ENCODE measurements around the gene TEAD1. TPM values are rescaled to one million over a fixed set of nuclear protein-coding genes. Genes with fewer than 3 reads are reported as not detected.

Gene TEAD1
- total RNA-seq, 1 experiment from 2014 or later: 102 TPM

GRCh38 chr11:12750181-12750580, 76.0 kb downstream of the TEAD1 start:
- no peak overlapping the region for H3K4me3 ChIP-seq (ENCODE audit: low read depth in 2 of 2, low read length in 2 of 2)
- in situ Hi-C loops (cut with HindIII; ENCODE audit: low pct_unique_long_range_greater_than_20kb, low sequenced_read_pairs) (no loop called here), intact Hi-C loops (cut with micrococcal nuclease; ENCODE audit: unreplicated experiment) (no loop called here)
- ATAC-seq (no peak), DNase-seq (ENCODE audit: low read depth, low spot score) (no peak)
- POLR2A ChIA-PET: no interaction called here
- no peaks in the 10 kb centered on the region for H3K36me3 ChIP-seq (ENCODE audit: control insufficient read depth, insufficient read depth, low read length)
- peaks cover 32% of the 10 kb centered on the region for H3K4me1 ChIP-seq (ENCODE audit: control insufficient read depth, insufficient read depth, low read length)
- H3K27me3 ChIP-seq (ENCODE audit: control insufficient read depth, insufficient read depth, low read length): no peaks in the 10 kb centered on the region
- TF ChIP-seq REST (IDR thresholded peaks at IDR 0.05; ENCODE audit: insufficient read depth in 1 of 2, low read depth in 2 of 2, low read length in 1 of 2) (no peak), CTCF (IDR thresholded peaks at IDR 0.05) (no peak), TCF7L2 (IDR thresholded peaks at IDR 0.05; ENCODE audit: low read depth, low read length) (no peak), POLR2AphosphoS5 (IDR thresholded peaks at IDR 0.05; ENCODE audit: low read depth, low read length) (no peak), SIN3A (IDR thresholded peaks at IDR 0.05; ENCODE audit: borderline replicate concordance, insufficient read depth, low read depth, low read length) (no peak)
- no peak overlapping the region for H3K27ac ChIP-seq (ENCODE audit: low read length)
- H3K9me3 ChIP-seq (ENCODE audit: control insufficient read depth, insufficient read depth, low read depth, low read length): no peaks in the 10 kb centered on the region
- BruUV-seq (replicated peaks): no TSS peak
- CTCF ChIA-PET: no interaction called here

GRCh38 chr11:12752868-12753524, 78.8 kb downstream of the TEAD1 start:
- BruUV-seq (replicated peaks): no TSS peak
- intact Hi-C loops (cut with micrococcal nuclease; ENCODE audit: unreplicated experiment): no loop called here
- H3K36me3 ChIP-seq (ENCODE audit: control insufficient read depth, insufficient read depth, low read length): no peaks in the 10 kb centered on the region
- CTCF ChIA-PET: interaction anchor here (0.6 kb wide), 1 partner anchor 75 kb away, joined by 3 read pairs; no protein-coding TSS in a partner anchor
- no peak overlapping the region for H3K27ac ChIP-seq (ENCODE audit: low read length)
- ATAC-seq: no peak
- TF ChIP-seq REST (IDR thresholded peaks at IDR 0.05; ENCODE audit: insufficient read depth in 1 of 2, low read depth in 2 of 2, low read length in 1 of 2) (no peak), CTCF (IDR thresholded peaks at IDR 0.05) (no peak; the same call in 1 of the 2 replicates), POLR2AphosphoS5 (IDR thresholded peaks at IDR 0.05; ENCODE audit: low read depth, low read length) (no peak), TCF7L2 (IDR thresholded peaks at IDR 0.05; ENCODE audit: low read depth, low read length) (no peak), SIN3A (IDR thresholded peaks at IDR 0.05; ENCODE audit: borderline replicate concordance, insufficient read depth, low read depth, low read length) (no peak)
- POLR2A ChIA-PET: no interaction called here
- no peaks in the 10 kb centered on the region for H3K27me3 ChIP-seq (ENCODE audit: control insufficient read depth, insufficient read depth, low read length)
- H3K4me3 ChIP-seq (ENCODE audit: low read depth in 2 of 2, low read length in 2 of 2): no peak overlapping the region
- H3K4me1 ChIP-seq (ENCODE audit: control insufficient read depth, insufficient read depth, low read length): peaks cover 24% of the 10 kb centered on the region
- DNase-seq (ENCODE audit: low read depth, low spot score): no peak
- no peaks in the 10 kb centered on the region for H3K9me3 ChIP-seq (ENCODE audit: control insufficient read depth, insufficient read depth, low read depth, low read length)
- in situ Hi-C loops (cut with HindIII; ENCODE audit: low pct_unique_long_range_greater_than_20kb, low sequenced_read_pairs): no loop called here
